CD4-positive, alpha-beta T cell treated with Interleukin-10 for 1 hour (primary cell): ENCODE measurements around the gene ITPRIPL2.

Experiments used
- DNase-seq: peaks from one replicate; pipeline ENCODE4 v3.0.0-alpha.2; 2020

Gene ITPRIPL2

GRCh38 chr16:19145010-19145409, 31.2 kb downstream of the ITPRIPL2 start:
- DNase-seq, result no peak

- no peak for DNase-seq
Observed at GRCh38 chr16:19147126-19147525, 33.4 kb downstream of the ITPRIPL2 start.

GRCh38 chr16:19147627-19148026, 33.9 kb downstream of the ITPRIPL2 start:
- DNase-seq, result no peak

DNA sequence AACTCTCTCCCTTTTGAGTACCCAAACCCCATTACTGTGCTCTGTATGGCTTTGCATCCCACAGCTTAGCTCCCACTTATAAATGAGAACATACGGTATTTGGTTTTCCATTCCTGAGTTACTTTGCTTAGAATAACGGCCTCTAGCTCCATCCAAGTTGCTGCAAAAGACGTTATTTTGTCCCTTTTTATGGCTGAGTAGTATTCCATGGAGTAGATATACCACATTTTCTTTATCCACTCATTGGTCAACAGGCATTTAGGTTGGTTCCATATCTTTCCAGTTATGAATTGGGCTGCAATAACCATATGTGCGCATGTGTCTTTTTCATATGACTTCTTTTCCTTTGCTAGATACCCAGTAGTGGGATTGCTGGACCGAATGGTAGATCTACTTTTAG, 34.4 kb downstream of the ITPRIPL2 start:
- DNase-seq, result no peak

DNA sequence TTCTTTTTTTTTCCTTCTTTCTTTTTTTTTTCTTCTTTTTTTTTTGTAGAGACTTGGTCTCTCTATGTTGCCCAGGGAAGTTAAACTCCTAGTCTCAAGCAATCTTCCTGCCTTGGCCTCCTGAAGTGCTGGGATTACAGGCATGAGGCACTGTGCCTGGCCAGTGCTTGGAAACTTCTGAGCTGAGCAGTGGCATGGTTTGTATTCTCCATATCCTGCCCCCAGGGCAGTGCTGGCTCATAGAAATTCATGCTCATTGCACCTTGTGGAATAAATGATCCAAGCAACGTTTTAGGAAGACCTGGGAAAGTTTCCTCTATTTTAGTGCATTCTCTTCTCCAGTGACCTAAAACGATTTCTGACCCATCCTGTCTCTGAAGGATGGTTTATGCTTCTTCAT, 37.5 kb downstream of the ITPRIPL2 start:
- DNase-seq, result no peak

DNA sequence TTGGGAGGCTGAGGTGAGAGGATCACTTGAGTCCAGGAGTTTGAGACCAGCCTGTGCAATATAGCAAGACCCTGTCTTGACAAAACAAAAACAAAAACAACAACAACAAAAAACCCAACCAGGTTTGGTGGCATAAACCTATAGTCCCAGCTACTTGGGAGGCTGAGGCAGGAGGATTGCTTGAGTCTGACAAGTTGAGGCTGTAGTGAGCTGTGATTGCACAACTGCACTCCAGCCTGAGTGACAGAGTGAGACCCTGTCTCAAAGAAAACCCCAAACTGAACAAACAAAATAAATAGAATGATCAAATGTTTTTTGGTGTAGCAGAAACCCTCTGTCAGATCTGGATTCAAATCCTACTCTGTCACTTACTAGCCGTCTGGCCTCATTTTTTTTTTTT, 38.3 kb downstream of the ITPRIPL2 start:
- no peak for DNase-seq

GRCh38 chr16:19153876-19154275, 40.1 kb downstream of the ITPRIPL2 start:
- DNase-seq, result no peak

DNA sequence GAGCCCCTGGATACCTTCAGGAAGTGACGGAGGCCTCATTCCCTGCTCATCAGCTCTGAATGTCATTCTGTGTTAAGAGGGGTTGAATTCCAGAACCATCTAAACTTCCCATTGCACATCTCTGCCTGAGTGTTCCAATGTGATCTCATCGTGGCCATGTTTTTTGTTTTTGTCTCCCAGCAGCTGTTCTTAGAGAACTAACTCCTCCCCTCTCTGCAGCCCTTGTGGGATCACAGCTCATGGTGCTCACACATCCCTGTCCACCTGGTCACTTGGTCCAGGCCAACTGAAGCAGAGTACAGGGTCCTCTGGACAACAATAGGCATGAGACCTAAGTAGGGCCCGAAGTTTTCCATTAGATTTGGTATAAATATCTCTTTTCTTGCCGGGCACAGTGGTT, 48.3 kb downstream of the ITPRIPL2 start:
- DNase-seq, result no peak

DNA sequence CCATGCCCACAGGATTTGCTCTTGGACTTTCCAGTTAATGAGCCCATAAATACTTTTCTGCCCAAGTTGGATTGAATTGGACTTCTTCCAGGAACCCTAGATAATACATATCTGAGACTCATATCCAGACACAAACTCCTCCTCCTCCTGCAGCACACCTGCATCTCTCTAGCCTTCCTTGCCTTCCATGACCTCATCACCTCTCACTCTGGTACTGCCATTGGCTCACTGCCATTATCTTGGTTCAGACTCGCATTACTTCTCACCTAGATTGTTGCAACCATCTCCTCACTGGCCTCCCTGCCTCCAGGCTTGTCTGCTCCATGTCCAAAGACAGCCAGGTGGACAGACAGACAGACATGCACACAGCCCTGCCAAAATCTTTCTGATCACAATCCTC, 49.5 kb downstream of the ITPRIPL2 start:
- DNase-seq, result no peak

DNA sequence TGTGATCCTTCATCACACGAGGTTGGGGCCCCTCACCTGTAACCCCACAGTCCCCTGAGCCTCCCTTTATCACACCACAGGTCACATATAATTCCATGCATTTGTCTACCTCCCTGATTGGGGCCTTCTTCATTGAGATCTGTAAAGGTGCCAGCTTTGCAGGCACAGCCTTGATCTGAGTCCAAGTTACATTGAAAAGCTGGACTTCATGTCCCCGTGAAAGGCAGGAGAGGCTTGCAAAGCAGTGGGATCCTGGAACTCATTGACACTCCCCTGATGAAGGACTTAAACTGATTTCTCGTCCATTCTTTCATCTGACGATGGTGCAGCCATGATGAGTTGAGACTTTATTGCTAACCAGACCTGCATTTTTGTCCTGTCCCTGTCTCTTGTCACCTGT, 50.5 kb downstream of the ITPRIPL2 start:
- DNase-seq, result no peak

DNA sequence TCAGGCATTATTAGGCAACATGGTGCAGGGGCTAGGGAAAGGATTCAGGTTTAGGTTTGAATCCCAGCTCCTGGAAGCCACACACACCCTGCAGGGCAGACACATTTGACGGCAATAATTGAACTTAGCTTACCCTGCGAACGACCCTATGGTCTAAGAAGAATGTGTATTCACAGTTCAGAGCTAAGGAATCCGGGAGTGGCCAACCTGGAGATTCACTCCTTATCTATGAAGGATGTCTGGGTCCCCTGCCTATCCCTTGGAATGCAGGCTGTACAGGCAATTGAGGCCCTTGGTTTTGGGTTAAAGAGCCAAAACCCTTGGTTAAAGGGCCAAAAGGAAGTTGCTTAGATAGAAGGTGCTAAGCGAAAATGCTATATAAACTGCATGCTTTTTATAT, 51.3 kb downstream of the ITPRIPL2 start:
- no peak for DNase-seq

- no peak for DNase-seq
Observed at GRCh38 chr16:19166500-19166899, 52.7 kb downstream of the ITPRIPL2 start.

DNA sequence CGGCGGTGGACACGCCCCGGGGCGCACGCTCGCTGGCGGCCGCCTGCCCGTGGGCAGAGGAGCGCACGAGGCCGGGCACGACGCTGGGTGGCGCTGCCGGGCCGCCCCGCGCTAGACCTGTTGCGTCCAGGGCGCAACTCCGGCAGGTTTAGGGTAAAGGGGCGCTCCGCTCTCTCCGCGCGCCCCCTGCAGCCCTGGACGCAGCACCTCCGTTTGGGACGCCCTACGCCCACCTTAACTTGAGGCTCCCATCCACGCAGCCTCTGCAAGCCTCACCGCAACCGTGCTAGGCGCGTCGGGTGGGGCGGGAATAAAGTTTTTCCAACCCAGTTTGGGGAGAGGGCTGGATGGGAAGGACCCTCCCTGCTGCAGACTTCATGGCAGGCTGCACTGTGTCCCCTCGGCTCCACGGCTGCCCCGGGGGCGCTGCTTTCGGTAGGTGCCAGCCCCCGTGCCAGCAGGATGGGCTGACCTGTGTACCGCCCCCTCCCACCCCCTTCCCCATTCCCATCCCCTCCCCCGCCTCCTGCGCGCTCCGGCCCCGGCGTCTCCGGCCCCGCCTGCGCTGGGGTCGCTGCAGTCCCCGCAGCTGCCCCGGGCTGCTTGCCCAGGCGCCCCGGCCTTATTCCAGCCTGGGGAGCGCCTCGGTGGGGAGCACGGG, 54.1 kb downstream of the ITPRIPL2 start, which contains the start of gene SYT17:
TSS of gene SYT17 (plus strand) at position 531 of the 661 bp plus-strand sequence. CDS start 407 bp downstream, outside the sequence.
- DNase-seq, result peak; percentile 6

DNA sequence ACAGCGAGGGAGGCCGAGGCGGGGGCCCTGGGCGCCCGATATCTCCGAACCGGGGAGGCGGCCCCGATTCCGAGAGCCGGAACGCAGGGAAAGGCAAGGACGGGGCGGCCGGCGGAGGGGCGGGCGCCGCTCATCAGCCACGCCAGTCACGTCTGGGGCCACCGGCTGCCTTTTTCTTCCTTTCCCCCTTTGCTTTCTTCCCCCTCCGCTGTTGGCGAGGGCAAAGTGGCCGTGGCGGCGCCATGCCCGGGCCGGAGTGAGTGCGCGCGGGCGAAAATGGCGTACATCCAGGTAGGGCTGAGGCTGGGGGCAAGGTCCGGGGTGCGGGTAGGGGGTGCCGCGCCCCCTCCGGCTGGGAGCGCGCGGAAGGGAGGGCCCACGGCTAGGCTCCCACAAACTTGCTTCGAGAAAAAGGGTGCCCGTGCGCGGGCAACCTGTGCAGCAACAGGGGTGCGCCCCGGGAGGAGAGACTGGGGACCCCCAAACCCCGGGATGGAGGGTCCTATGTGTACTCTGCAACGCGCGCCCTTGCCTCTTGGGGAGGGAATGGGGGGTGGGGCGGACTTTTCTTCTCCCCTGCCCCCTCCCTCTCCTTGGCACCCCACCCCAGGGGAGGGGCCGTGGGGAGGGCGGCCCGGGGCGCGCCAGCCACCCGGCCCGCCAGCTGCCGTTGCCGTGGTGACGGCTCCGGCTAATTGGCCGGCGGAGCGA, 54.8 kb downstream of the ITPRIPL2 start:
- no peak for DNase-seq

- no peak for DNase-seq
Observed at GRCh38 chr16:19169082-19169639, 55.4 kb downstream of the ITPRIPL2 start.

- no peak for DNase-seq
Observed at GRCh38 chr16:19170043-19170655, 56.4 kb downstream of the ITPRIPL2 start.
